B cell (primary cell): ENCODE measurements around the gene PHF21A.

ENCODE experiments used
- CTCF ChIP-seq: fragments of 200-600 bp; IDR thresholded peaks from one replicate; pipeline ENCODE4 v1.8.0; 2022; ENCODE audit warnings: antibody characterized with exemption, mild to moderate bottlenecking
- EZH2 ChIP-seq: IDR thresholded peaks from 2 replicates; pipeline ENCODE4 v1.6.1; 2012; ENCODE audit warnings: borderline replicate concordance, low read depth, mild to moderate bottlenecking, moderate library complexity, low read length; ENCODE audit not compliant: insufficient read depth, poor library complexity, severe bottlenecking

DNA sequence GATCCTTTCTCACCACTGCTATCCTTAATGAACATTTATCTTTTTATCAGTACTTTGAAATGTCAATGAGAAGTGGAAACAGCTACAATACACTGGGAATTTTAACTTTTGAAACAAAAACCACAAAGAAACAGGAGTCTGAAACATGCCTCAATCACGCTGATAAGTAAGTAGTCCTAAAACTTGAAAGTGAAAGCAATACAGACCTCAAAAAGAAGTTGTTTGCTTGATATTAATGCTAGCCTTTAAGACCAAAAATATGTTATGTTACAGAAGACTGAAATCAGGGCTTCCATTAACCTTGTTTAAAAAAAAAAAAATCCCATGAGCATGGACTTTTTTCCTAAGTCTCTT is 21.3 kb downstream of the PHF21A start:
- TF ChIP-seq CTCF, result no peak
- TF ChIP-seq EZH2, result no peak
